Measurements from ENCODE around the gene CYFIP2. TPM values are rescaled to one million over a fixed set of nuclear protein-coding genes. Genes with fewer than 3 reads are reported as not detected.

Gene CYFIP2
- total RNA-seq, 2 experiments from 2014 or later: 271 to 287 TPM

GRCh38 chr5:157288405-157289163, 22.7 kb downstream of the CYFIP2 start:
- peak; percentile 82 for ATAC-seq (ENCODE audit: poor library complexity)
- DNase-seq: no peak
- peaks cover 90% of the 10 kb centered on the region for H3K36me3 ChIP-seq (ENCODE audit: insufficient read depth, low read length)
- Mint-ChIP-seq H3K36me3 (ENCODE audit: low read depth) (peaks cover 83% of the 10 kb centered on the region), H3K4me3 (peak overlapping the region; percentile 49), H3K4me1 (ENCODE audit: low read depth) (peaks cover 75% of the 10 kb centered on the region), H3K27ac (peak overlapping the region; percentile 87), H3K9me3 (no peaks in the 10 kb centered on the region), H3K27me3 (no peaks in the 10 kb centered on the region)
- no peaks in the 10 kb centered on the region for H3K27me3 ChIP-seq (ENCODE audit: control insufficient read depth in 1 of 2, insufficient read depth in 2 of 2, low read length in 2 of 2)
- H3K9me3 ChIP-seq (ENCODE audit: control insufficient read depth in 1 of 2, insufficient read depth in 1 of 2, low read length in 2 of 2): no peaks in the 10 kb centered on the region
- H3K4me3 ChIP-seq (ENCODE audit: low read length): no peak overlapping the region
- TF ChIP-seq CTCF (IDR thresholded peaks at IDR 0.05): no peak
- CTCF ChIA-PET: interaction anchor here (0.8 to 2.4 kb wide), 9 partner anchors 15 to 139 kb away, joined by 3 to 8 read pairs (median 3); partner anchors contain the start of gene CYFIP2
- POLR2A ChIA-PET: interaction anchor here (0.7 to 6.4 kb wide), 12 partner anchors 9 to 146 kb away, joined by 3 to 48 read pairs (median 4); partner anchors contain the start of gene MED7
- peaks cover 50% of the 10 kb centered on the region for H3K4me1 ChIP-seq (ENCODE audit: insufficient read depth, low read length)
- H3K27ac ChIP-seq (ENCODE audit: low read depth in 1 of 2, low read length in 2 of 2): peak overlapping the region; percentile 18 to 22
- intact Hi-C loops (cut with DNase I, micrococcal nuclease): loop anchor here in 1 of 2 experiments (2.0 to 5.0 kb wide), 3 partner anchors 14 to 36 kb away; no protein-coding TSS in a partner anchor

GRCh38 chr5:157289164-157289819, 23.4 kb downstream of the CYFIP2 start:
- intact Hi-C loops (cut with DNase I, micrococcal nuclease): loop anchor here in 1 of 2 experiments (2.0 to 5.0 kb wide), 3 partner anchors 14 to 37 kb away; no protein-coding TSS in a partner anchor
- DNase-seq (no peak), ATAC-seq (ENCODE audit: poor library complexity) (no peak)
- H3K9me3 Mint-ChIP-seq: no peaks in the 10 kb centered on the region
- CTCF ChIA-PET: interaction anchor here (0.8 to 2.4 kb wide), 8 partner anchors 14 to 140 kb away, joined by 3 to 8 read pairs (median 3); partner anchors contain the start of gene CYFIP2
- no peaks in the 10 kb centered on the region for H3K27me3 Mint-ChIP-seq
- peaks cover 74% of the 10 kb centered on the region for H3K4me1 Mint-ChIP-seq (ENCODE audit: low read depth)
- Histone ChIP-seq H3K27ac (ENCODE audit: low read depth in 1 of 2, low read length in 2 of 2) (no peak overlapping the region), H3K36me3 (ENCODE audit: insufficient read depth, low read length) (peaks cover 97% of the 10 kb centered on the region), H3K9me3 (ENCODE audit: control insufficient read depth in 1 of 2, insufficient read depth in 1 of 2, low read length in 2 of 2) (no peaks in the 10 kb centered on the region), H3K27me3 (ENCODE audit: control insufficient read depth in 1 of 2, insufficient read depth in 2 of 2, low read length in 2 of 2) (no peaks in the 10 kb centered on the region), H3K4me3 (ENCODE audit: low read length) (no peak overlapping the region), H3K4me1 (ENCODE audit: insufficient read depth, low read length) (peaks cover 47% of the 10 kb centered on the region)
- POLR2A ChIA-PET: interaction anchor here (0.7 to 6.4 kb wide), 8 partner anchors 13 to 146 kb away, joined by 3 to 48 read pairs (median 6); partner anchors contain the start of gene MED7
- H3K36me3 Mint-ChIP-seq (ENCODE audit: low read depth): peaks cover 90% of the 10 kb centered on the region
- peak overlapping the region; percentile 87 for H3K27ac Mint-ChIP-seq
- TF ChIP-seq CTCF (IDR thresholded peaks at IDR 0.05): no peak
- peak overlapping the region; percentile 49 for H3K4me3 Mint-ChIP-seq

GRCh38 chr5:157290156-157290980, 24.4 kb downstream of the CYFIP2 start:
- POLR2A ChIA-PET: interaction anchor here (1.0 to 6.4 kb wide), 3 partner anchors 14 to 100 kb away, joined by 3 to 48 read pairs (median 9); no protein-coding TSS in a partner anchor
- H3K27me3 ChIP-seq (ENCODE audit: control insufficient read depth in 1 of 2, insufficient read depth in 2 of 2, low read length in 2 of 2): no peaks in the 10 kb centered on the region
- CTCF ChIA-PET: interaction anchor here (2.4 kb wide), 1 partner anchor 16 kb away, joined by 8 read pairs; no protein-coding TSS in a partner anchor
- Mint-ChIP-seq H3K27ac (peak overlapping the region; percentile 87), H3K4me1 (ENCODE audit: low read depth) (peaks cover 74% of the 10 kb centered on the region), H3K27me3 (no peaks in the 10 kb centered on the region), H3K9me3 (no peaks in the 10 kb centered on the region), H3K4me3 (no peak overlapping the region), H3K36me3 (ENCODE audit: low read depth) (peaks cover 95% of the 10 kb centered on the region)
- no peaks in the 10 kb centered on the region for H3K9me3 ChIP-seq (ENCODE audit: control insufficient read depth in 1 of 2, insufficient read depth in 1 of 2, low read length in 2 of 2)
- H3K4me3 ChIP-seq (ENCODE audit: low read length): no peak overlapping the region
- H3K27ac ChIP-seq (ENCODE audit: low read depth in 1 of 2, low read length in 2 of 2): peak overlapping the region in 1 of 2 donors; percentile 29
- no peak for DNase-seq
- intact Hi-C loops (cut with DNase I, micrococcal nuclease): no loop called here
- H3K36me3 ChIP-seq (ENCODE audit: insufficient read depth, low read length): peaks cover 98% of the 10 kb centered on the region
- H3K4me1 ChIP-seq (ENCODE audit: insufficient read depth, low read length): peaks cover 47% of the 10 kb centered on the region
- no peak for TF ChIP-seq CTCF (IDR thresholded peaks at IDR 0.05)
- no peak for ATAC-seq (ENCODE audit: poor library complexity)

Data from CD4-positive, alpha-beta T cell (primary cell).